IPS-18a (cell line): ENCODE measurements around the gene HS6ST3.

Experiments
- H3K27ac ChIP-seq: one replicate; pipeline ENCODE4 v1.5.1; 2013; ENCODE audit warnings: low read length
- H3K27me3 ChIP-seq: one replicate; pipeline ENCODE4 v1.6.1; 2013; ENCODE audit warnings: mild to moderate bottlenecking, low read length; ENCODE audit not compliant: control insufficient read depth, insufficient read depth
- H3K36me3 ChIP-seq: one replicate; pipeline ENCODE4 v1.6.1; 2013; ENCODE audit warnings: low read depth, low read length; ENCODE audit not compliant: control insufficient read depth
- H3K4me1 ChIP-seq: one replicate; pipeline ENCODE4 v1.6.1; 2013; ENCODE audit warnings: low read depth, low read length; ENCODE audit not compliant: control insufficient read depth
- H3K4me3 ChIP-seq: one replicate; pipeline ENCODE4 v1.5.1; 2013; ENCODE audit warnings: low read length
- H3K9ac ChIP-seq: one replicate; pipeline ENCODE4 v1.6.1; 2013; ENCODE audit warnings: mild to moderate bottlenecking, low read length, moderate library complexity
- H3K9me3 ChIP-seq: one replicate; pipeline ENCODE4 v1.6.1; 2013; ENCODE audit warnings: low read depth, low read length; ENCODE audit not compliant: control insufficient read depth

The HS6ST3 gene

GRCh38 chr13:96860882-96861281, 771.0 kb downstream of the HS6ST3 start:
- H3K27me3 ChIP-seq, result no peaks in the 10 kb centered on the region
- no peaks in the 10 kb centered on the region for H3K9me3 ChIP-seq
- H3K27ac ChIP-seq, result no peak overlapping the region
- H3K4me1 ChIP-seq, result no peaks in the 10 kb centered on the region
- H3K36me3 ChIP-seq, result no peaks in the 10 kb centered on the region
- no peak overlapping the region for H3K4me3 ChIP-seq
- no peak overlapping the region for H3K9ac ChIP-seq

DNA sequence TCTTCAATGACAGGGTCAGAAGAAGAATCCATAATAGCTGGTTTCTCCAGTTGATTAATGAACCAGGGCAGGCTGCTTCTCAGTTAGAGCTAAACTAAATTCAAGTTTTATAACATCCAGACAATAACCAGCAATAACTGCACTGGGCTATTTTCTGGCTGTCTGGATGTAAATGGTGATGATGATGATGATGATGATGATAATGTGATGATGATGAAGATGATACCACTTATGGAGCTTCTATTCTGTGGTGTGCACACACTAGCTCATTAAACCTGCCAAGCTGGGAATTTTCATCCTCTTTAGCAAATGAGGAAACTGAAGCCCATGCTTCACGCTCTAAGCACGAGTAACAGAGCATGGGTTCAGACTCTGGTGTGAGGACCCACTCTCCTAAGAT, 772.2 kb downstream of the HS6ST3 start:
- Histone ChIP-seq H3K4me3 (no peak overlapping the region), H3K27me3 (no peaks in the 10 kb centered on the region), H3K9ac (no peak overlapping the region), H3K9me3 (no peaks in the 10 kb centered on the region), H3K27ac (no peak overlapping the region), H3K36me3 (no peaks in the 10 kb centered on the region), H3K4me1 (no peaks in the 10 kb centered on the region)

GRCh38 chr13:96862999-96863398, 773.1 kb downstream of the HS6ST3 start:
- H3K27me3 ChIP-seq, result no peaks in the 10 kb centered on the region

DNA sequence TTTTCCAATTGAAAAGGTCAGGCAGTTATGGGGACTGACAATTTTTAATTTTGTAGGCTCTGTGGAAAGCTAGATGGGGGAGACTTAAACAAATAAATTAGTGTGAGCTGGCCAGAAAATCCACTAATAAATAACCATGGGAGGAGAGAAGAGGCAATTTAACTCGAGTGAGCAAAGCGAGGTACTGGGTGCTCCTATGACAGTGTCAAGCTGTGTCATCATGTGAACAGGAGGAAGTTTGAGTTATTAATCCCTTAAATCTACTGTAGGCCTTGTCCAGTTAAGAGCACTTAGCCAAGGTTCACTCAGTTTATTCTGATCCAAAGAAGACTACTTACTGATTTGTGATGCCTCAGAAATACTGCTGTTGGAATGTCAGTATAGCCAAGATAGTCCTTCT, 781.6 kb downstream of the HS6ST3 start:
- Histone ChIP-seq H3K9me3 (no peaks in the 10 kb centered on the region), H3K4me1 (no peaks in the 10 kb centered on the region), H3K27me3 (no peaks in the 10 kb centered on the region), H3K4me3 (no peak overlapping the region), H3K36me3 (no peaks in the 10 kb centered on the region), H3K9ac (no peak overlapping the region), H3K27ac (no peak overlapping the region)

More at GRCh38 chr13:96862999-96863398, 773.1 kb downstream of the HS6ST3 start:
- H3K4me3 ChIP-seq, result no peak overlapping the region
- H3K4me1 ChIP-seq, result no peaks in the 10 kb centered on the region
- H3K9ac ChIP-seq, result no peak overlapping the region
- no peak overlapping the region for H3K27ac ChIP-seq
- no peaks in the 10 kb centered on the region for H3K9me3 ChIP-seq
- no peaks in the 10 kb centered on the region for H3K36me3 ChIP-seq

DNA sequence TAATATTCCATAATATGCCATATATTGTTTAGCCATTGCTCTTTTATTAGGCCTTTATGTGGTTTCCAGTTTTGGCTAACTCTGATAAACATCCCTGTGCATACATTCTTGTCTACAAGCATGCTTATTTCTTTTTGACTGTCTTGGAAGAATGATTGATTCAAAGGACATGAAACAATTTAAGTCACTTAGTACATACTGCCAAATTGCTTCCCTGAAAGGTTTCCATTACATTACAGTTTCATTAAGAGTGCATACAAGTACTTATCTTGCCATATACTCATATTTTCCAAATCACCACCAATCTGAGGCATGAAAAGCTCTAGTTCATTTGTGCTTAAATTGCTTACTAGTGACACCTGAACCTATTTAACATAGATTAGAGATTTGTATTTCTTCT, 790.5 kb downstream of the HS6ST3 start:
- Histone ChIP-seq H3K4me3 (no peak overlapping the region), H3K36me3 (no peaks in the 10 kb centered on the region), H3K9ac (no peak overlapping the region), H3K4me1 (no peaks in the 10 kb centered on the region), H3K9me3 (no peaks in the 10 kb centered on the region), H3K27ac (no peak overlapping the region), H3K27me3 (no peaks in the 10 kb centered on the region)
